Vagina (tissue), 2 donors: ENCODE measurements around the gene COX7A2L. TPM values are rescaled to one million over a fixed set of nuclear protein-coding genes. Genes with fewer than 3 reads are reported as not detected.

Experiments
- DNase-seq, 2 donors: peaks; one replicate each; pipeline ENCODE4 v3.0.0-alpha.2; 2017; ENCODE audit errors: extremely low spot score in 2 of 2
- H3K27ac ChIP-seq: fragments of 200-600 bp; sonication (generic); one replicate; pipeline ENCODE4 v1.5.1; 2019
- H3K27me3 ChIP-seq: fragments of 200-600 bp; sonication (generic); one replicate; pipeline ENCODE4 v1.5.1; 2019
- H3K36me3 ChIP-seq, 2 donors: fragments of 200-600 bp; sonication (generic); one replicate each; pipeline ENCODE4 v1.5.1; 2017 to 2019
- H3K4me1 ChIP-seq: fragments of 200-600 bp; sonication (generic); one replicate; pipeline ENCODE4 v1.5.1; 2019
- H3K4me3 ChIP-seq, 2 donors: fragments of 200-600 bp; sonication (generic); 1 replicate in 1 of 2; 2 replicates in 1 of 2; pipeline ENCODE4 v1.5.1; 2016 to 2019
- H3K9me3 ChIP-seq: fragments of 200-600 bp; sonication (generic); one replicate; pipeline ENCODE4 v1.5.1; 2019
- CTCF ChIP-seq, 3 experiments: fragments of 450-650 bp in 2 of 3; fragments of 200-600 bp in 1 of 3; sonication (generic) in 1 of 3; IDR thresholded peaks; one replicate each; pipeline ENCODE4 v1.5.1; 2017 to 2019; ENCODE audit warnings: antibody characterized with exemption in 3 of 3, mild to moderate bottlenecking in 2 of 3, moderate library complexity in 2 of 3
- POLR2A ChIP-seq, 2 donors: fragments of 450-650 bp; IDR thresholded peaks; one replicate each; pipeline ENCODE4 v1.6.1; 2017; ENCODE audit warnings: antibody characterized with exemption in 2 of 2, mild to moderate bottlenecking in 2 of 2, moderate library complexity in 2 of 2
- POLR2AphosphoS5 ChIP-seq, 2 donors: sonication (generic); formaldehyde crosslinking; IDR thresholded peaks; one replicate each; pipeline ENCODE4 v1.9.0; 2017; ENCODE audit warnings: antibody characterized with exemption in 2 of 2, mild to moderate bottlenecking in 2 of 2, low read depth in 1 of 2; ENCODE audit not compliant: insufficient read depth in 1 of 2
- intact Hi-C: fragments of 100-400 bp; cut with DNase I; formaldehyde crosslinking; loops from one replicate; pipeline ENCODE4 v1.15.1; 2023
- total RNA-seq: library from RNA; depleted of rRNA; stranded (reverse); fragments of >200 nt; gene quantifications from one replicate; pipeline ENCODE4 v1.2.3, GENCODE V29; 2016

COX7A2L gene
- total RNA-seq, 1 donor from 2014 or later, result 83.2 TPM

GRCh38 chr2:42340938-42341636 lies 19.9 kb downstream of the COX7A2L start:
- no peaks in the 10 kb centered on the region for H3K27me3 ChIP-seq
- no peak for TF ChIP-seq CTCF (IDR thresholded peaks at IDR 0.05)
- TF ChIP-seq POLR2A (IDR thresholded peaks at IDR 0.05), result no peak
- TF ChIP-seq POLR2AphosphoS5 (IDR thresholded peaks at IDR 0.05; ENCODE audit: insufficient read depth in 1 of 2, low read depth in 1 of 2), result no peak
- no peak overlapping the region for H3K4me3 ChIP-seq
- intact Hi-C loops, result no loop called here
- DNase-seq, result no peak
- no peak overlapping the region for H3K27ac ChIP-seq
- H3K36me3 ChIP-seq, result peaks cover 0 to 12% of the 10 kb centered on the region in 2 donors
- no peaks in the 10 kb centered on the region for H3K9me3 ChIP-seq
- H3K4me1 ChIP-seq, result peaks cover 21% of the 10 kb centered on the region

GRCh38 chr2:42340045-42340937 lies 20.7 kb downstream of the COX7A2L start:
- no peak for DNase-seq
- Histone ChIP-seq H3K9me3 (no peaks in the 10 kb centered on the region), H3K36me3 (peaks cover 0 to 4% of the 10 kb centered on the region in 2 donors), H3K27me3 (no peaks in the 10 kb centered on the region), H3K4me1 (peaks cover 21% of the 10 kb centered on the region), H3K27ac (no peak overlapping the region), H3K4me3 (no peak overlapping the region)
- no peak for TF ChIP-seq POLR2A (IDR thresholded peaks at IDR 0.05)
- no peak for TF ChIP-seq CTCF (IDR thresholded peaks at IDR 0.05)
- TF ChIP-seq POLR2AphosphoS5 (IDR thresholded peaks at IDR 0.05; ENCODE audit: insufficient read depth in 1 of 2, low read depth in 1 of 2), result no peak
- intact Hi-C loops, result no loop called here

GRCh38 chr2:42339191-42339912 lies 21.7 kb downstream of the COX7A2L start:
- intact Hi-C loops, result loop anchor here (10.0 kb wide), 1 partner anchor 245 kb away; no protein-coding TSS in a partner anchor
- Histone ChIP-seq H3K4me3 (no peak overlapping the region), H3K27ac (no peak overlapping the region), H3K4me1 (peaks cover 21% of the 10 kb centered on the region), H3K27me3 (no peaks in the 10 kb centered on the region), H3K9me3 (no peaks in the 10 kb centered on the region), H3K36me3 (no peaks in the 10 kb centered on the region)
- DNase-seq, result no peak
- no peak for TF ChIP-seq POLR2AphosphoS5 (IDR thresholded peaks at IDR 0.05; ENCODE audit: insufficient read depth in 1 of 2, low read depth in 1 of 2)
- TF ChIP-seq POLR2A (IDR thresholded peaks at IDR 0.05), result no peak
- no peak for TF ChIP-seq CTCF (IDR thresholded peaks at IDR 0.05)

- peaks cover 0 to under 1% of the 10 kb centered on the region in 2 donors for H3K36me3 ChIP-seq
- no peak overlapping the region for H3K27ac ChIP-seq
- DNase-seq, result no peak
- H3K4me3 ChIP-seq, result no peak overlapping the region
- H3K27me3 ChIP-seq, result no peaks in the 10 kb centered on the region
- peaks cover 21% of the 10 kb centered on the region for H3K4me1 ChIP-seq
- no peaks in the 10 kb centered on the region for H3K9me3 ChIP-seq
- intact Hi-C loops, result loop anchor here (10.0 kb wide), 1 partner anchor 244 kb away; no protein-coding TSS in a partner anchor
- TF ChIP-seq CTCF (IDR thresholded peaks at IDR 0.05) (no peak), POLR2A (IDR thresholded peaks at IDR 0.05) (no peak), POLR2AphosphoS5 (IDR thresholded peaks at IDR 0.05; ENCODE audit: insufficient read depth in 1 of 2, low read depth in 1 of 2) (no peak)
Observed at GRCh38 chr2:42338567-42339190, 22.3 kb downstream of the COX7A2L start.
